ENCODE measurements around the gene ADAMTS13. TPM values are rescaled to one million over a fixed set of nuclear protein-coding genes. Genes with fewer than 3 reads are reported as not detected.

ADAMTS13 gene
- total RNA-seq, 1 experiment from 2014 or later, result 12.0 TPM

- TF ChIP-seq ZBTB43 (CRISPR knock-in tag; IDR thresholded peaks at IDR 0.05) (no peak), ZNF425 (CRISPR knock-in tag; conservative IDR thresholded peaks at IDR 0.05) (no peak), ZNF138 (CRISPR knock-in tag; conservative IDR thresholded peaks at IDR 0.05) (no peak), ZNF396 (CRISPR knock-in tag; IDR thresholded peaks at IDR 0.05; ENCODE audit: borderline replicate concordance) (no peak)
These were observed 24.3 kb upstream of the ADAMTS13 start (continued) for GRCh38 chr9:133397895-133398294.

GRCh38 chr9:133400292-133400691 lies 21.9 kb upstream of the ADAMTS13 start:
- peaks cover 4% of the 10 kb centered on the region for H3K27me3 Mint-ChIP-seq (ENCODE audit: low read depth)
- ChIA-PET POLR2A (interaction anchor here (0.7 kb wide), 1 partner anchor 594 kb away, joined by 3 read pairs; no protein-coding TSS in a partner anchor), CTCF (interaction anchor here (0.6 to 1.1 kb wide), 2 partner anchors 58 to 214 kb away, joined by 3 read pairs; no protein-coding TSS in a partner anchor)

GRCh38 chr9:133401588-133401987 lies 20.6 kb upstream of the ADAMTS13 start:
- Mint-ChIP-seq H3K27ac (no peak overlapping the region), H3K36me3 (peaks cover 19% of the 10 kb centered on the region), H3K9me3 (no peaks in the 10 kb centered on the region), H3K4me3 (no peak overlapping the region), H3K27me3 (ENCODE audit: low read depth) (peaks cover 4% of the 10 kb centered on the region), H3K4me1 (no peaks in the 10 kb centered on the region)
- DNase-seq (ENCODE audit: low spot score) (no peak), ATAC-seq (no peak)
- CTCF ChIA-PET, result no interaction called here
- POLR2A ChIA-PET, result no interaction called here
- TF ChIP-seq GRHL2 (CRISPR knock-in tag; IDR thresholded peaks at IDR 0.05; ENCODE audit: insufficient replicate concordance, severe bottlenecking) (no peak), NR3C1 (CRISPR knock-in tag; conservative IDR thresholded peaks at IDR 0.05; ENCODE audit: low read depth) (no peak), USF2 (CRISPR knock-in tag; IDR thresholded peaks at IDR 0.05) (no peak), NFE2L1 (CRISPR knock-in tag; IDR thresholded peaks at IDR 0.05) (no peak), MXD4 (CRISPR knock-in tag; IDR thresholded peaks at IDR 0.05; ENCODE audit: borderline replicate concordance) (no peak), EMX1 (CRISPR knock-in tag; IDR thresholded peaks at IDR 0.05) (no peak), IRF2 (CRISPR knock-in tag; IDR thresholded peaks at IDR 0.05; ENCODE audit: borderline replicate concordance, low read depth) (no peak), ZNF121 (CRISPR knock-in tag; IDR thresholded peaks at IDR 0.05) (no peak), ZMAT4 (CRISPR knock-in tag; IDR thresholded peaks at IDR 0.05) (no peak), GTF2I (CRISPR knock-in tag; conservative IDR thresholded peaks at IDR 0.05) (no peak), MLX (CRISPR knock-in tag; IDR thresholded peaks at IDR 0.05) (no peak), TEAD4 (CRISPR knock-in tag; IDR thresholded peaks at IDR 0.05) (no peak), AR (CRISPR knock-in tag; IDR thresholded peaks at IDR 0.05) (no peak), NR1H2 (CRISPR knock-in tag; IDR thresholded peaks at IDR 0.05) (no peak)

More at GRCh38 chr9:133400292-133400691, 21.9 kb upstream of the ADAMTS13 start:
- no peak overlapping the region for H3K4me3 Mint-ChIP-seq
- ATAC-seq (no peak), DNase-seq (ENCODE audit: low spot score) (no peak)
- no peak overlapping the region for H3K27ac Mint-ChIP-seq
- H3K9me3 Mint-ChIP-seq, result no peaks in the 10 kb centered on the region
- H3K4me1 Mint-ChIP-seq, result no peaks in the 10 kb centered on the region
- no peak for TF ChIP-seq HMGXB4 (CRISPR knock-in tag; IDR thresholded peaks at IDR 0.05)
- peak; percentile 43; the same call in 1 of the 2 replicates for TF ChIP-seq FOXP1 (CRISPR knock-in tag; IDR thresholded peaks at IDR 0.05; ENCODE audit: borderline replicate concordance)
- peaks cover 6% of the 10 kb centered on the region for H3K36me3 Mint-ChIP-seq
